ENCODE data around the gene ZNF423.

DNA sequence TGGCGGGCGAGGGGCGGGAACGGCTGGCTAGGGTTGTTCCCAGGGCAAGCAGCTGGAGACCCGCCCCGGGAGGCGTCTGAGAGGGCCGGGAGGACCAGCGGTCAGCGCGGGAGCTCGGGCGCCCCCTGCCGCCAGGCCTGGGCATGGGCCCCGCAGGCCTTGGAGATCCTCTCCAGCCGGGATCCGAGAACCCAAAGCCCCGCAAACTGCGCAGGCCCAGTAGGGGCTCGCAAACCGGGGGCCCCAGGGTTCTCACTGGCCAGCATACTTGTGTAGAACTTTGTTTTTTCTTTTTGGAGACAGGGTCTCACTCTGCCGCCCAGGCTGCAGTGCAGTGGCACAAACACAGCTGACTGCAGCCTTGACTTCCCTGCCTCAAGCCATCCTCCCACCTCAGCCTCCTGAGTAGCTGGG, 20.8 kb upstream of the ZNF423 start:
- no peak for TF ChIP-seq EZH2 (IDR thresholded peaks at IDR 0.05; ENCODE audit: borderline replicate concordance, insufficient read depth, low read length, poor library complexity, severe bottlenecking)
- TF ChIP-seq, protein P1, sequence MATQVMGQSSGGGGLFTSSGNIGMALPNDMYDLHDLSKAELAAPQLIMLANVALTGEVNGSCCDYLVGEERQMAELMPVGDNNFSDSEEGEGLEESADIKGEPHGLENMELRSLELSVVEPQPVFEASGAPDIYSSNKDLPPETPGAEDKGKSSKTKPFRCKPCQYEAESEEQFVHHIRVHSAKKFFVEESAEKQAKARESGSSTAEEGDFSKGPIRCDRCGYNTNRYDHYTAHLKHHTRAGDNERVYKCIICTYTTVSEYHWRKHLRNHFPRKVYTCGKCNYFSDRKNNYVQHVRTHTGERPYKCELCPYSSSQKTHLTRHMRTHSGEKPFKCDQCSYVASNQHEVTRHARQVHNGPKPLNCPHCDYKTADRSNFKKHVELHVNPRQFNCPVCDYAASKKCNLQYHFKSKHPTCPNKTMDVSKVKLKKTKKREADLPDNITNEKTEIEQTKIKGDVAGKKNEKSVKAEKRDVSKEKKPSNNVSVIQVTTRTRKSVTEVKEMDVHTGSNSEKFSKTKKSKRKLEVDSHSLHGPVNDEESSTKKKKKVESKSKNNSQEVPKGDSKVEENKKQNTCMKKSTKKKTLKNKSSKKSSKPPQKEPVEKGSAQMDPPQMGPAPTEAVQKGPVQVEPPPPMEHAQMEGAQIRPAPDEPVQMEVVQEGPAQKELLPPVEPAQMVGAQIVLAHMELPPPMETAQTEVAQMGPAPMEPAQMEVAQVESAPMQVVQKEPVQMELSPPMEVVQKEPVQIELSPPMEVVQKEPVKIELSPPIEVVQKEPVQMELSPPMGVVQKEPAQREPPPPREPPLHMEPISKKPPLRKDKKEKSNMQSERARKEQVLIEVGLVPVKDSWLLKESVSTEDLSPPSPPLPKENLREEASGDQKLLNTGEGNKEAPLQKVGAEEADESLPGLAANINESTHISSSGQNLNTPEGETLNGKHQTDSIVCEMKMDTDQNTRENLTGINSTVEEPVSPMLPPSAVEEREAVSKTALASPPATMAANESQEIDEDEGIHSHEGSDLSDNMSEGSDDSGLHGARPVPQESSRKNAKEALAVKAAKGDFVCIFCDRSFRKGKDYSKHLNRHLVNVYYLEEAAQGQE (IDR thresholded peaks at IDR 0.05; ENCODE audit: borderline replicate concordance) = no peak
- TF ChIP-seq, protein P2, sequence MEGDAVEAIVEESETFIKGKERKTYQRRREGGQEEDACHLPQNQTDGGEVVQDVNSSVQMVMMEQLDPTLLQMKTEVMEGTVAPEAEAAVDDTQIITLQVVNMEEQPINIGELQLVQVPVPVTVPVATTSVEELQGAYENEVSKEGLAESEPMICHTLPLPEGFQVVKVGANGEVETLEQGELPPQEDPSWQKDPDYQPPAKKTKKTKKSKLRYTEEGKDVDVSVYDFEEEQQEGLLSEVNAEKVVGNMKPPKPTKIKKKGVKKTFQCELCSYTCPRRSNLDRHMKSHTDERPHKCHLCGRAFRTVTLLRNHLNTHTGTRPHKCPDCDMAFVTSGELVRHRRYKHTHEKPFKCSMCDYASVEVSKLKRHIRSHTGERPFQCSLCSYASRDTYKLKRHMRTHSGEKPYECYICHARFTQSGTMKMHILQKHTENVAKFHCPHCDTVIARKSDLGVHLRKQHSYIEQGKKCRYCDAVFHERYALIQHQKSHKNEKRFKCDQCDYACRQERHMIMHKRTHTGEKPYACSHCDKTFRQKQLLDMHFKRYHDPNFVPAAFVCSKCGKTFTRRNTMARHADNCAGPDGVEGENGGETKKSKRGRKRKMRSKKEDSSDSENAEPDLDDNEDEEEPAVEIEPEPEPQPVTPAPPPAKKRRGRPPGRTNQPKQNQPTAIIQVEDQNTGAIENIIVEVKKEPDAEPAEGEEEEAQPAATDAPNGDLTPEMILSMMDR (IDR thresholded peaks at IDR 0.05; ENCODE audit: poor library complexity, severe bottlenecking) = peak; percentile 29
- no peak for TF ChIP-seq SMC3 (conservative IDR thresholded peaks at IDR 0.05; ENCODE audit: poor library complexity)
